A673 (cell line): Measurements from ENCODE around the gene GABRR2.

ENCODE experiments used
- EZH2 ChIP-seq: fragments of 200-600 bp; sonication (generic); IDR thresholded peaks from 2 replicates; pipeline ENCODE4 v1.6.1; 2017; ENCODE audit warnings: borderline replicate concordance, low read depth, mild to moderate bottlenecking, mixed read lengths, antibody characterized with exemption, low read length; ENCODE audit not compliant: poor library complexity, severe bottlenecking
- TF ChIP-seq, protein P1 (sequence below): fragments of 300-800, 200-600 bp; sonication (generic); conservative IDR thresholded peaks from 2 replicates; pipeline ENCODE4 v1.5.1; 2017; ENCODE audit warnings: low read depth, mild to moderate bottlenecking, antibody characterized with exemption, low read length, moderate library complexity, mixed read lengths

- TF ChIP-seq, protein P1, sequence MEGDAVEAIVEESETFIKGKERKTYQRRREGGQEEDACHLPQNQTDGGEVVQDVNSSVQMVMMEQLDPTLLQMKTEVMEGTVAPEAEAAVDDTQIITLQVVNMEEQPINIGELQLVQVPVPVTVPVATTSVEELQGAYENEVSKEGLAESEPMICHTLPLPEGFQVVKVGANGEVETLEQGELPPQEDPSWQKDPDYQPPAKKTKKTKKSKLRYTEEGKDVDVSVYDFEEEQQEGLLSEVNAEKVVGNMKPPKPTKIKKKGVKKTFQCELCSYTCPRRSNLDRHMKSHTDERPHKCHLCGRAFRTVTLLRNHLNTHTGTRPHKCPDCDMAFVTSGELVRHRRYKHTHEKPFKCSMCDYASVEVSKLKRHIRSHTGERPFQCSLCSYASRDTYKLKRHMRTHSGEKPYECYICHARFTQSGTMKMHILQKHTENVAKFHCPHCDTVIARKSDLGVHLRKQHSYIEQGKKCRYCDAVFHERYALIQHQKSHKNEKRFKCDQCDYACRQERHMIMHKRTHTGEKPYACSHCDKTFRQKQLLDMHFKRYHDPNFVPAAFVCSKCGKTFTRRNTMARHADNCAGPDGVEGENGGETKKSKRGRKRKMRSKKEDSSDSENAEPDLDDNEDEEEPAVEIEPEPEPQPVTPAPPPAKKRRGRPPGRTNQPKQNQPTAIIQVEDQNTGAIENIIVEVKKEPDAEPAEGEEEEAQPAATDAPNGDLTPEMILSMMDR, result no peak
- no peak for TF ChIP-seq EZH2
These were observed 47.2 kb downstream of the GABRR2 start for GRCh38 chr6:89267918-89268317.
